DND-41 (cell line): ENCODE results near the gene ATP6V0B.

ENCODE experiments used
- CTCF ChIP-seq: IDR thresholded peaks from 2 replicates; pipeline ENCODE4 v1.5.1; 2012; ENCODE audit warnings: borderline replicate concordance, low read length, moderate library complexity, mild to moderate bottlenecking; ENCODE audit not compliant: poor library complexity, severe bottlenecking; ENCODE audit errors: extremely low read depth
- EZH2 ChIP-seq: IDR thresholded peaks from 3 replicates; pipeline ENCODE4 v1.6.1; 2012; ENCODE audit warnings: borderline replicate concordance, low read depth, mild to moderate bottlenecking, moderate library complexity, low read length, inconsistent platforms; ENCODE audit not compliant: severe bottlenecking

GRCh38 chr1:43992232-43992995 lies 17.7 kb downstream of the ATP6V0B start:
- TF ChIP-seq CTCF (no peak), EZH2 (no peak)
